Tibial nerve (tissue), 4 donors: ENCODE data around the gene PSG6.
"Not testable (repeated sequence)": the region's sequence is repeated elsewhere in the genome, so short reads cannot be mapped to it uniquely, and the experiment has no call there.

Experiments used
- CTCF ChIP-seq, 5 experiments: fragments of 200-600 bp in 3 of 5; fragments of 450-650 bp in 2 of 5; sonication (generic) in 3 of 5; IDR thresholded peaks; one replicate each; pipeline ENCODE4 v1.5.1; 2016 to 2019; ENCODE audit warnings: antibody characterized with exemption in 5 of 5, mild to moderate bottlenecking in 3 of 5, moderate library complexity in 2 of 5
- EP300 ChIP-seq, 2 donors: sonication (generic); formaldehyde crosslinking; IDR thresholded peaks; one replicate each; pipeline ENCODE4 v1.6.1; 2017; ENCODE audit warnings: antibody characterized with exemption in 2 of 2, mild to moderate bottlenecking in 1 of 2

- not testable (repeated sequence) for TF ChIP-seq CTCF, EP300 (IDR thresholded peaks at IDR 0.05)
These were observed 4.2 kb downstream of the PSG6 start for GRCh38 chr19:42913516-42913915.
